A549 (cell line): ENCODE measurements around the gene UPB1.

Experiments
- CTCF ChIP-seq: fragments of >200 bp; sonication (Bioruptor Twin); formaldehyde crosslinking; IDR thresholded peaks from 3 replicates; pipeline ENCODE4 v1.5.1; 2016
- EP300 ChIP-seq, 2 experiments: fragments of >200 bp; sonication (Bioruptor Twin); formaldehyde crosslinking; IDR thresholded peaks; 2 replicates in 1 of 2; 3 replicates in 1 of 2; pipeline ENCODE4 v1.6.1; 2016 to 2017
- MAZ ChIP-seq: fragments of 150-350 bp; IDR thresholded peaks from 2 replicates; pipeline ENCODE4 v1.6.1; 2014; ENCODE audit warnings: antibody characterized with exemption, low read depth, low read length, borderline replicate concordance

GRCh38 chr22:24542641-24543040, 47.5 kb downstream of the UPB1 start:
- TF ChIP-seq EP300 (IDR thresholded peaks at IDR 0.05) (no peak), CTCF (no peak), MAZ (no peak)
